ENCODE results near the gene NTM.
A peak's percentile ranks its signal among the peaks of the same experiment; 100 is the strongest.
"Not testable (repeated sequence)": the region's sequence is repeated elsewhere in the genome, so short reads cannot be mapped to it uniquely, and the experiment has no call there.

Gene NTM

GRCh38 chr11:131422496-131422895 is 52.1 kb downstream of the NTM start:
- DNase-seq: peak; percentile 9

GRCh38 chr11:131423688-131424087 is 53.3 kb downstream of the NTM start:
- DNase-seq: peak; percentile 29

GRCh38 chr11:131424257-131424876 is 54.0 kb downstream of the NTM start:
- not testable (repeated sequence) for DNase-seq

- no peak for DNase-seq
These were observed 54.9 kb downstream of the NTM start for GRCh38 chr11:131425285-131425684.

- no peak for DNase-seq
These were observed 58.4 kb downstream of the NTM start for GRCh38 chr11:131428853-131429252.

- DNase-seq: peak; percentile 41
These were observed 60.2 kb downstream of the NTM start for GRCh38 chr11:131430473-131431208.

- DNase-seq: no peak
These were observed 70.8 kb downstream of the NTM start for GRCh38 chr11:131441051-131441810.

GRCh38 chr11:131446590-131447275 is 76.3 kb downstream of the NTM start:
- DNase-seq: no peak

GRCh38 chr11:131447277-131447815 is 76.9 kb downstream of the NTM start:
- no peak for DNase-seq

GRCh38 chr11:131447898-131448297 is 77.5 kb downstream of the NTM start:
- DNase-seq: no peak

- DNase-seq: no peak
These were observed 78.9 kb downstream of the NTM start for GRCh38 chr11:131449036-131450019.

GRCh38 chr11:131454490-131454889 is 84.1 kb downstream of the NTM start:
- no peak for DNase-seq

GRCh38 chr11:131454989-131455388 is 84.6 kb downstream of the NTM start:
- no peak for DNase-seq

- no peak for DNase-seq
These were observed 85.7 kb downstream of the NTM start for GRCh38 chr11:131455843-131456704.

GRCh38 chr11:131457163-131457562 is 86.7 kb downstream of the NTM start:
- no peak for DNase-seq

GRCh38 chr11:131458421-131458820 is 88.0 kb downstream of the NTM start:
- DNase-seq: no peak

- DNase-seq: no peak
These were observed 90.5 kb downstream of the NTM start for GRCh38 chr11:131460931-131461330.

GRCh38 chr11:131462622-131463021 is 92.2 kb downstream of the NTM start:
- no peak for DNase-seq

- DNase-seq: no peak
These were observed 92.7 kb downstream of the NTM start for GRCh38 chr11:131463162-131463561.

- DNase-seq: peak; percentile 4
These were observed 93.4 kb downstream of the NTM start for GRCh38 chr11:131463649-131464425.
